K562 (cell line): ENCODE data around the gene HES5. TPM values are rescaled to one million over a fixed set of nuclear protein-coding genes. Genes with fewer than 3 reads are reported as not detected.

Experiments
- CEBPG ChIP-seq, 3 experiments: fragments of 200-800 bp in 1 of 3; sonication (Bioruptor generic) in 1 of 3; sonication (generic) in 1 of 3; formaldehyde crosslinking in 1 of 3; IDR thresholded peaks in 2 of 3; conservative IDR thresholded peaks in 1 of 3; 2 replicates each; pipeline versions ENCODE4 v1.6.1 to v1.8.0; 2016 to 2022; ENCODE audit warnings: missing compliant biosample characterization in 2 of 3, missing genetic modification characterization in 2 of 3, mild to moderate bottlenecking in 1 of 3, missing genetic modification reagents in 1 of 3
- FOXP4 ChIP-seq: sonication (generic); formaldehyde crosslinking; IDR thresholded peaks from 2 replicates; pipeline ENCODE4 v1.8.0; 2022; ENCODE audit warnings: mild to moderate bottlenecking, missing genetic modification reagents, borderline replicate concordance
- LEF1 ChIP-seq: fragments of 450-650 bp; IDR thresholded peaks from 2 replicates; pipeline ENCODE4 v1.6.1; 2016; ENCODE audit warnings: mild to moderate bottlenecking
- NFIC ChIP-seq: fragments of 450-650 bp; IDR thresholded peaks from 2 replicates; pipeline ENCODE4 v1.6.1; 2017; ENCODE audit warnings: mild to moderate bottlenecking, inconsistent platforms
- NRF1 ChIP-seq, 2 experiments: fragments of 450-650 bp; IDR thresholded peaks in 1 of 2; conservative IDR thresholded peaks in 1 of 2; 2 replicates each; pipeline ENCODE4 v1.6.1; 2014; ENCODE audit warnings: mild to moderate bottlenecking in 2 of 2
- PCBP1 ChIP-seq: fragments of 200-400 bp; formaldehyde crosslinking; IDR thresholded peaks from 2 replicates; pipeline ENCODE4 v1.6.1; 2018; ENCODE audit warnings: mild to moderate bottlenecking, low read depth, low read length; ENCODE audit not compliant: poor library complexity, severe bottlenecking
- RCOR1 ChIP-seq, 2 experiments: IDR thresholded peaks; 2 replicates each; pipeline ENCODE4 v1.6.1; 2012; ENCODE audit warnings: low read depth in 2 of 2, low read length in 2 of 2, borderline replicate concordance in 1 of 2, improper control_type of control experiment in 1 of 2
- UBTF ChIP-seq, 2 experiments: IDR thresholded peaks; 2 replicates each; pipeline ENCODE4 v1.6.1; 2012; ENCODE audit warnings: improper control_type of control experiment in 2 of 2, low read depth in 2 of 2, low read length in 2 of 2, borderline replicate concordance in 1 of 2
- ZBTB33 ChIP-seq: sonication (generic); formaldehyde crosslinking; IDR thresholded peaks from 2 replicates; pipeline ENCODE4 v1.8.1; 2023; ENCODE audit warnings: mild to moderate bottlenecking, missing genetic modification reagents
- ZFP36 ChIP-seq: fragments of 150-350 bp; IDR thresholded peaks from 2 replicates; pipeline ENCODE4 v1.6.1; 2018; ENCODE audit warnings: low read length, low read depth; ENCODE audit not compliant: partially characterized antibody
- ZKSCAN8 ChIP-seq: fragments of 200-800 bp; sonication (Bioruptor generic); IDR thresholded peaks from 2 replicates; pipeline ENCODE4 v1.6.1; 2016; ENCODE audit warnings: missing genetic modification characterization, missing compliant biosample characterization
- ZNF77 ChIP-seq: fragments of 250-450 bp; sonication (Bioruptor Pico); IDR thresholded peaks from 2 replicates; pipeline ENCODE4 v1.5.0; 2020
- ZNF830 ChIP-seq: fragments of 250-450 bp; sonication (Bioruptor Pico); IDR thresholded peaks from 2 replicates; pipeline ENCODE4 v1.5.0; 2021; ENCODE audit warnings: mild to moderate bottlenecking
- polyA plus RNA-seq, 8 experiments: library from polyadenylated mRNA; depleted of rRNA in 4 of 8; stranded (reverse) in 5 of 8; unstranded in 3 of 8; fragments of >200 nt; fragmentation: Nextera tagmentation in 2 of 8; fragmentation: Illumina TruSeq in 1 of 8; extraction: Ambion mirVana in 2 of 8; extraction: Trizol in 1 of 8; gene quantifications; 2 replicates each; pipeline versions ENCODE4 v1.2.1 to v1.2.3, GENCODE V29; 2011 to 2014; ENCODE audit warnings: inconsistent platforms in 1 of 8, missing spikeins in 1 of 8
- total RNA-seq, 7 experiments: library from RNA; depleted of rRNA in 6 of 7; stranded (reverse); fragments of >200 nt in 6 of 7; fragmentation: Illumina TruSeq in 2 of 7; extraction: Trizol in 2 of 7; gene quantifications; 2 replicates each; pipeline versions ENCODE4 v1.2.1 to v1.2.3, GENCODE V29; 2011 to 2021; ENCODE audit warnings: low replicate concordance in 1 of 7

The HES5 gene
- total and polyA plus RNA-seq, 9 of the 15 experiments (the other 6 are each of a cell fraction or from before 2014, with no cell fraction given) = not detected

GRCh38 chr1:2559509-2560298, 29.6 kb upstream of the HES5 start (continued):
- TF ChIP-seq UBTF (IDR thresholded peaks at IDR 0.05; ENCODE audit: borderline replicate concordance in 1 of 2, low read depth in 2 of 2, low read length in 2 of 2) (peak in 1 of 2 experiments; percentile 32; a peak in 1 of 4 replicates), NFIC (peak; percentile 34; the same call in 1 of the 2 replicates), NRF1 (conservative IDR thresholded peaks at IDR 0.05 in 1 of 2, IDR thresholded peaks at IDR 0.05 in 1 of 2) (0 out of 4 replicates have a peak, but pooled peaks of 1 of the 2 experiments have one; percentile 18), ZFP36 (no peak), CEBPG (CRISPR knock-in tag; IDR thresholded peaks at IDR 0.05) (no peak), CEBPG (tag; conservative IDR thresholded peaks at IDR 0.05 in 1 of 2, IDR thresholded peaks at IDR 0.05 in 1 of 2) (no peak), ZBTB33 (CRISPR knock-in tag) (peak; percentile 80), LEF1 (no peak), ZKSCAN8 (CRISPR knock-in tag) (no peak), RCOR1 (IDR thresholded peaks at IDR 0.05; ENCODE audit: borderline replicate concordance in 1 of 2, low read depth in 2 of 2, low read length in 2 of 2) (no peak), FOXP4 (no peak), ZNF830 (no peak), ZNF77 (no peak), PCBP1 (peak; percentile 30)
